Renal cortex interstitium (tissue), 11 donors: ENCODE results near the gene EVI5L. TPM values are rescaled to one million over a fixed set of nuclear protein-coding genes. Genes with fewer than 3 reads are reported as not detected.

Source experiments
- DNase-seq, 11 donors: peaks; one replicate each; pipeline ENCODE4 v3.0.0-alpha.2; 2013; ENCODE audit warnings: low read depth in 9 of 11, low spot score in 4 of 11; ENCODE audit errors: extremely low read depth in 1 of 11
- polyA plus RNA-seq, 3 donors: library from polyadenylated mRNA; unstranded; fragments of 120-200 nt; gene quantifications; one replicate each; pipeline ENCODE4 v1.2.1, GENCODE V29; 2013; ENCODE audit not compliant: insufficient read length in 3 of 3

Gene EVI5L
- polyA plus RNA-seq, 3 donors = 14.2 to 18.7 (median 14.9) TPM

DNA sequence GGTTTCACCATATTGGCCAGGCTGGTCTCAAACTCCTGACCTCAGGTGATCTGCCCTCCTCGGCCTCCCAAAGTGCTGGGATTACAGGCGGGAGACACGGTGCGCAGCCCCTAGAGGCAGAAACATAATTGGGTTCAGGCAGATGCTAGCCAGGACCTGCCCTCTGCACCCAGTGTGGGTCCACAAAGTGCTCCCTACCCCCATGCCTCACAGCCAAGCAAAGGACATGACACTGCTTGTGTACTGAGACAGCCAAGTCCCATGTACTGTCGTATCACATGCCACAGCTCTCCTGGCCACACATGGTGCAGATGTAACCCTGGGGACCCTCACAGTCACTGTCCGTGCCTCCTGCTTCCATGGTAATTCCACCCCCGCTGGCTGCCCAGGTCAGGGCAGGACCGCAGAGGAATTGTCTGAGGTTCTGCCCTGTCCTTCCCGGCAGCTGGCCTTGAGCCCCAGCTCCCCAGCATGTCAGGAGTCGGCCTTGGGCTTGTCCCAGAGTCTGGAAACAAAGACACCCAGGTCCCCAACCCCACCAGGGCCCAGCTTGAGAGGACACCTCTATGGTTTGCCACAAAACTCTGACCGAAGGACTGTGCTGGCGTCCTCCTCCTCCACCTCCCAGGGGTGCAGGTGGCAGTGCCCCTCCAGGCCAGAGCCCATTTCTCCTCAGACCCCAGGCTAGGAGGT, 36.5 kb downstream of the EVI5L start:
- no peak for DNase-seq

DNA sequence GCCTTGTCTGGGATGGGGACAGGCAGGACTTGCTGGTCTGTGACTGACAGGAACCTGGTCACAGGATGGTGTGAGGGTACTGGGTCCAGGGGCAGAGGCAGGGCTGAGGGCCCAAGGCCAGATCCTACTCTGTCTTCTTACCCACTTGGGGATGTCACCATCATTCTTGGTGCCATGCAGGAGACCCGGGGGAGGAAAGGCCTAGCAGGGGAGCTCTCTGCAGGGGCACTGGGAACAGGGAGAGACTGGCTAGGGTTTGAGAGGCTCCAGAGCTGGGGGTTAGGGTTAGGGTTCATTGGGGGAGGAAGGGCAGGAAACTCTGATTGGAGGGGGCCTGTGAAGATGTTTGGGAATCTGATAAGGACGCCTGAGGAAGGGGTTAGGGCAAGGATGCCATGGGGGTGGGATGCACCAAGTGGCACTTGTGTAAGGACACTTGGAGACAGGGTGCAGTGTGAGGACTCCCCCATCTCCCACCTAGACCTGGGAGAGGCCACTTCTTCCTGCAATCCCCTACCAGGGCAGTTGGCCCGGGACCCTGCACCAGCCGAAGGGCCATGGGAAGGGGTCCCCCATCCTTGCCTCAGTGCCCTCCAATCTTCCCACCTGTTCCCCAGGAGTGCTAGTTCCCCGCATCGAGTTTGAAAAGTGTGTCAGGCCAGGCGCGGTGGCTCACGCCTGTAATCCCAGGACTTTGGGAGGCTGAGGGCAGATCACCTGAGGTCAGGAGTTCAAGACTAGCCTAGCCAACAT, 37.2 kb downstream of the EVI5L start:
- no peak for DNase-seq

- DNase-seq = no peak
Measured at GRCh38 chr19:7868326-7868670, 38.3 kb downstream of the EVI5L start.

DNA sequence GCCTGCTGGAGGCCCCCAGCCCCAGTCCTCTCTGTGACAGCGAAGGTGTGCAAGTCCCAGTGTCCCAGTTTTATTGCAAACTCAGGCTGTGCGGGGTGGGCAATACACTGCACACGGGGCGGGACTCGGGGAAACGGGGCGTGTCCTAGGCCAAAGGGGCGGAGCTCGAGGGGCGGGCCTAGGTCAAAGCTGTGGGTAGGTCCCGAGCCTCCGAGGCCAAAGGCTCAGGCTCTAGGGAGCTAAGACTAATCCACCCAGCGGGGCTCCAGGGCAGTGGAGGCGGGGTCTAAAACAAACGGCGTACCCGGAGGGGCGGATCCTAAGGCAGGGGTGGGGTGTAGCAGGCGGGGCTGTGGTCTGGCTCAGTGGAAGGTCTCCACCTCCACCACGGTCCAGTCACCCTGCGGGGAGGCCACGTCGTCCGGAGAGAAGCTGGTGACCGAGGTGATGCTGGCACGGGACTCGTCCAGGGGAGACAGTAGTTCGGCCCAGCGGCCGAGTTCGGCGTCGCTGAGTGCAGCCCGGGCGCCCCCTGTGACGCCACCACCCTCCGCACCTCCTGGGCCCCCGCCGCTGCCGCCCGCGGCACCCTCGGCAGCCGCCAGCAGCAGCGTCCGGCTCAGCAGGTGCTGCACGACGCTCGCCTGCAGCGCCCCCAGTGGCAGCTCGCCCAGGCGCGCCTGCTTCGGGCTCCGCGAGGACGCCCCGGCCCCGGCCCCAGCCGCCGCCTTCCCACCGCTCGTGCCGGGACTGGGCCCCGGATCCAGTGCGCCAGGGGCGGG, 38.8 kb downstream of the EVI5L start:
- DNase-seq = peak in 4 of 11 donors; percentile 67 to 76 (median 72)

DNA sequence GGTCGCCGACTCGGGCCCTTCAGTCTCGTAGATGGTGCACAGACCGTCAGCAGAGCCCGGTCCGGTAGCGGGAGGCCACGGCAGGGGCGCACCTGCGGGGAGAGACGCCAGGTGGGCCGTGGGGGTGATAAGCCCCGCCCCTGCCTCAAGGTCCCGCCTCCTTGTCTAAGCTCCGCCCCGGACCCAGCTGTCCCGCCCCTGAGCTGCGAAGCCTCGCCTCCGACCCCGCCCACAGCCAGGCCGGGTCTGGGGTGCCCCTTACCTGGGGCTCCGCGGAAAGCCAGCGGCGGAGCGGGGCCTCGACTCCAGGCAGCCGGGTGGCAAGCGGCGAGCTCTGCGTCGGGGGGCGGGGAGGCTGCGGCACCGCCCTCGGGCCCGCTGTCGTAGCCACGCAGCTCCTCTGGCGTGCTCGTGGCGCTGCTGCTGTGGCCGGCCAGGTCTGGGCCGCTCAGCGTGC, 39.5 kb downstream of the EVI5L start:
- no peak for DNase-seq

- no peak for DNase-seq
Measured at GRCh38 chr19:7869910-7870511, 40.0 kb downstream of the EVI5L start.

DNA sequence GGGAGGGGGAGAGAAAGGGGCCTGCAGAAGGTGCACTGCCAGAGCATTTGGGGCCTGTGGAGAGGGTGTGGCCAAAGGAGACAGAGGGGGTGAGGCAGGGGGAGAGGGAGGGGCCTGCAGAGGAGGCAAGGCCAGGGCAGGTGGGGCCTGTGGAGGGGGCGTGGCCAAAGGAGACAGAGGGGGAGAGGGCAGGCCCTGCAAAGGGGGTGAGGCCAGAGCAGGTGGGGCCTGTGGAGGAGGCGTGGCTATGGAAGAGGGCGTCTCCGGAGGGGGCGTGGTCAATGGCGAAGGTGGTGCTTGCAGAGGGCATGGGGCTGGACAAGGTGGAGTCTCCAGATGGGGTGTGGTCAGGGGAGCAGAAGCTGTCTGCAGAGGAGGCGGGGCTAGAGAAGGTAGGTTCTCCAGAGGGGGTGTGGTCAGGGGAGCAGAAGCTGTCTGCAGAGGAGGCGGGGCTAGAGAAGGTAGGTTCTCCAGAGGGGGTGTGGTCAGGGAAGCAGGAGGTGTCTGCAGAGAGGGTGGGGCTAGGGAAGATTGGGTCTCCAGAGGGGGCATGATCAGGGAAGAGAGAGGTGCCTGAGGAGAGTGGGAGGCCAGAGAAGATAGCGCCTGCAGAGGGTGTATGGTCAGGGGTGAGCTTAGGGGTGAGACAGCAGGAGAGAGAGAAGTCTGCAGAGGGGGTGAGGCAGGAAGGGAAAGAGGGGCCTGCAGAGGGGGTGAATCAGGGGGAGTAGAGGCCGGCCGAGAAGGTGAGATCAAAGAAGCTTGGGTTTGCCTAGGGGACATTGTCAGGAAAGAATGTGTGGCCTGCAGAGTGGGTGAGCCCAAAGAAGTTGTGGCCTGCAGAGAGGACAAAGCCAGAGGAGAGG, 40.8 kb downstream of the EVI5L start:
- no peak for DNase-seq

DNA sequence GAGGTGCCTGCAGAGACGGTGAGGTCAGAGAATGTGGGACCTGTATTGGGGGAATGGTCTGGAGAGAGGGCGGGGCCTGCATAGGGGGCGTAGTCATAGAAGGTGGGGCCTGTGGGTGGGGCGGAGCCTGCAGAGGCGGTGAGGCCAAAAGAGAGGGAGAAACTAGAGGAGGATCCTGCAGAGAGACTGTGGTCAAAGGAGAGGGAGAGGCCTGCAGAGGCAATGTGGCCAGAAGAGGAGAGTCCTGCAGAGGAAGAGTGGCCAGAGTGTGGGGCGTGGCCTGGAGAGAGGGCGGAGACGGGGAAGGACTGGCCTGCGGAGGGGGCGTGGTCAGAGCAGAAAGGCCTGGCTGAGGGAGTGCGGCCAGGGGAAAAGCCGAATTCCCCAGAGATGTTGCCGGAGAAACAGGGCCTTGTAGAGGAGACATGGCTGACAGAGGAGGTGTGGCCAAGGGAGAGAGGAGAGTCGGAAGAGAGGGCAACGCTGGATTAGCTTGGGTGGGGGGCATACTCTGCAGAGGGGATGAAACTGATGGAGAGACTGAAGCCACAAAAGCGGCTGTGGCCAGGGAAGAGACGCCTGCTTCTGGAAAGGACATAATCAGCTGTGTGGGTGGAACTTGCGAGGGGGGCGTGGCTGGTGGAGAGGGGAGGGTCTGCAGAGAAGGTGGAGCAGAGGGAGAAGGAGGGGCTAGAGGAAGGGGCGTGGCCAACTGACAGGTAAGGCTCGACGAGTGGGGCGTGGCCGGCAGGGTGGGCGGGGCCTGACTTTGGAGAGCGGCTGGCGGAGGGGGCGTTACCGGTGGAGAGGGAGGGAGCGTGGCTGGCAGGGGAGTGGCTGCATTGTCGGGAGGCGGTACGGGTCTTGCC, 41.7 kb downstream of the EVI5L start:
- DNase-seq = peak in 5 of 11 donors; percentile 48 to 83 (median 72)

DNA sequence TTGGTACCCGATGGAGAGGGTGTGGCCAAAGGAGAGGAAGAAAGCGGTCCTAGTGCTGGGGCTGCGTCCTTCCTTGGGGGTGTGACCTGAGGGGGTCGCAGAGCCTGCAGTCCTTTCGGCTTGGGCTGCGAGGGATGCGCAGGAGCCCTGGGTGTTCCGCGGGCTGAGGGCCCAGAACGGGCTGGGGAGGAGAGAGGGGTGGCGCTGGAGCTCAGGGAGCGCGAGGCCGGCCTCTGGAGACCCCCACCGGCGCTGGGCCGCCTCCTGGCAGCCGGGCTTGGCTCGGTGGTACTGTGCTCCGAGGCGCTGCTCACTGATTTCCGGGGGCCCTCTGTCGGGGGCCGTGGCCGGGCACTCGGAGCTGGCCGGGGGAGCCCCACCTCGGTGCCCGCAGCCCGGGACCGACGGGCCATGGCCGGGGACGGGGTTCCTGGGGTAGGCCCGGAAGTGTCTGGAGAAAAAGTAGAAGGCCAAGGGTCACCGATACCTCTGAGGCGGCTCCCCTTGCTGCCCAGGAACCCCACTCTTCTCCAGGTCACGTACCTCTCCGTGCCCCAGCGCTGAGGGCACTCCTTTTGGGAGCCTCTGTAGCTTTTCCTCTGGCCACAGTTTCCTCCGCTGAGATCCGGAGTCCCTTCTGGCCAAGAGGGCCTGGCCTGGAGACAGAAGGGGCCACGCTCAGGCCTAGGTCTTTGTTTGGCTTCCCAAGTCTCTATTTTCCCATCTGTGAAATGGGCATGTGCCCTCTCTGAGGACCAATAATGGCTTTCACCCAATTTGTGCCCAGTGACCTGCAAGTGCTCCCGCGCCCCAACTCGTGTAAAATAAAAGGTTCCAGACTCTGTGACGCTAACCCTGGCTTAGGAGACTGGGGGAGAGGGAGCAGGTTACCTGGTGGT, 42.5 kb downstream of the EVI5L start:
- DNase-seq = no peak

DNA sequence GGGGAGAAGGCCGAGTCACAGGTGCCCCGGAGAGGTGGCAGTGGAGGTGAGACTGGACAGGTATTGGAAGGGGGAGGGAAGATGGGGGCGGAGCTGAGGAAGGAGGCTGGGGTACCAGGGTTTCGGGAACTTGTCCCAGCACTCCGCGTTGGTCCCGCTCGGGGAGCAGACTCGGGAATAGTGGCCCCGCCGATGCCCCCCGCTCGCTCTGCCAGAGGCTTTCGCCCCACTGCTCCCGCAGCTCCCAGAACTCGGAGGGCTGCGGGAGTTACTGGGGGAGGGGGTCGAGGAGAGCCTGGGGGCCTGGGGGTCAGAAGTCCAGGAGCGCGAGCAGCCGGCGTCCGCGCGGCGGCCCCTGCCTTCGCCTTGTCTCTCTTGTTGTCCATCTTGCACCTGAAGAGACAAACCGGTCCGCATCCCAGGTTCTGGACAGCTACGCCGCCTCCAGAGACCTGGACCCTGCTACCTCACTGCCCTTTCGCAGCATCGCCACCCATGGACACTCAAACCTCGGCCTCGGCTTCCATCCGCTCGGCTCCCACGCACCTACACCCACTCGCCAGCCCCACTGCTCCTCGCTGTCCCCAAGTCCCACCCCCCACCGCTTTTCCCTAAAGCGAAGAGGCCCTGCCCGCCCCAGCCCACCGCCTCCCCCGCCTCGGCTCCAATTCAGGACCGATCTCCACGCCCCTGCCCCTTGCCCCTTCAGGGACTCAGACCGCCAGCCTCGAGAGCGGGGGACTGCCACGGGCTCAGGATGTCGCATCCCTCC, 43.5 kb downstream of the EVI5L start:
- DNase-seq = no peak

GRCh38 chr19:7874076-7874896, 44.3 kb downstream of the EVI5L start, which contains the start of gene PRR36:
PRR36 (minus strand) TSS chr19:7874390; CDS start chr19:7873689, 701 bp downstream.
- DNase-seq = peak in 3 of 11 donors; percentile 67 to 69 (median 68)

DNA sequence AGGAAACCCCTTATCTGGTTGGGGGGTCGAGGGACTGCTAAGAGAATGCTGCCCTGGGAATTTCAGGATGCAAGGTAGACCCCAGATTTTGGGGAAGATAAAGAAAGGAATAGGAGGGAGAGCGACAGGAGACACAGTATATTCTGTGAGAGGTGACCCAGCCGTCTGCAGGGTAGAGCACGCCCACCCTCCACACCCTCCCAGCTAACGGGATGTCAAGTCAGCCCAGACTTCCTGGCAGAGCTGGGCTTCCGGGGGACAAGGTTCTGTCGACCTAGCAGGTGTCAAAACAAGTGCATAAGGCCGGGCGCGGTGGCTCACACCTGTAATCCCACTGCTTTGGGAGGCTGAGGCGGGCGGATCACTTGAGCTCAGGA, 44.9 kb downstream of the EVI5L start:
- DNase-seq = no peak

DNA sequence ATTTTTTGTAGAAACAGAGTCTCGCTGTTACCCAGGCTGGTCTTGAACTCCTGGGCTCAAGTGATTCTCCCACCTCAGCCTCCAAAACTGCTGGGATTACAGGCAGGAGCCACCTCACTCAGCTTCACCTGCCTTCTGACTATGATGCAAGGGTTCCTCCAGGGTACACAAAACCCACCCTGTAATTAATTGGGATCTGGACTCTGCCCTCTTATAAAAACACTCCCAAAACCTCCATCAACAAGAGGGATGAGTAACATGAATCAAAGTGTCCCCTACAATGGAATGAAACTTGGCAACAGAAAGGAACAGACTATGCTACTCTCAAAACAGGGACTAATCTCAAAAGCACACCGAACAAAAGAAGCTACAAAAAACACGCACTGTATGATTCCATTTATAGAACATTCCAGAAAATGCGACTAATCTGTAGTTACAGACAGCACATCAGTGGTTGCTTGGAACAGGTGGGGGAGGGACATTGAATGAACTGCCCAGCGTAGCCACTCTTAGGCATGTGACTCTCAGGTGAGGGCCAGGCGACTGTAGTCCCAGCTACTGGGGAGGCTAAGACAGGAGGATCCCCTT, 47.3 kb downstream of the EVI5L start:
- no peak for DNase-seq

- DNase-seq = no peak
Measured at GRCh38 chr19:7879111-7879807, 49.2 kb downstream of the EVI5L start.
